OCI-LY1 (cell line): Measurements from ENCODE around the gene MAGEC3.

Source experiments
- H2AFZ ChIP-seq: fragments of 200-600 bp; sonication (generic), shearing (Covaris generic); 2 replicates; pipeline ENCODE4 v1.6.0; 2014; ENCODE audit warnings: antibody characterized with exemption, mild to moderate bottlenecking, low read length
- H3F3A ChIP-seq: fragments of 200-600 bp; sonication (generic), shearing (Covaris generic); 2 replicates; pipeline ENCODE4 v1.6.0; 2014; ENCODE audit warnings: mild to moderate bottlenecking, antibody characterized with exemption, low read length, moderate library complexity; ENCODE audit not compliant: insufficient read depth
- H3K27ac ChIP-seq: fragments of 200-600 bp; sonication (generic); 2 replicates; pipeline ENCODE4 v1.5.1; 2014; ENCODE audit warnings: low read length, mixed run types, mild to moderate bottlenecking, low read depth; ENCODE audit not compliant: poor library complexity, severe bottlenecking
- H3K27me3 ChIP-seq: fragments of 200-600 bp; sonication (generic); 2 replicates; pipeline ENCODE4 v1.6.0; 2014; ENCODE audit warnings: antibody characterized with exemption, mild to moderate bottlenecking, low read length, moderate library complexity; ENCODE audit not compliant: insufficient read depth
- H3K36me3 ChIP-seq: fragments of 200-600 bp; sonication (generic); 2 replicates; pipeline ENCODE4 v1.6.1; 2014; ENCODE audit warnings: mild to moderate bottlenecking, antibody characterized with exemption, low read length, moderate library complexity, mixed read lengths; ENCODE audit not compliant: insufficient read depth
- H3K4me1 ChIP-seq: fragments of 200-600 bp; sonication (generic); 2 replicates; pipeline ENCODE4 v1.5.1; 2014; ENCODE audit warnings: mild to moderate bottlenecking, low read length, moderate library complexity; ENCODE audit not compliant: insufficient read depth, severe bottlenecking
- H3K4me2 ChIP-seq: fragments of 200-600 bp; sonication (generic), shearing (Covaris generic); 2 replicates; pipeline ENCODE4 v1.6.1; 2014; ENCODE audit warnings: low read length
- H3K4me3 ChIP-seq: fragments of 200-600 bp; sonication (generic); 2 replicates; pipeline ENCODE4 v1.5.1; 2014; ENCODE audit warnings: low read length, low read depth, mild to moderate bottlenecking, mixed read lengths; ENCODE audit not compliant: poor library complexity, severe bottlenecking
- H3K79me2 ChIP-seq: fragments of 200-600 bp; shearing (Covaris generic); 2 replicates; pipeline ENCODE4 v1.6.1; 2016; ENCODE audit warnings: mixed run types, low read length, mixed read lengths; ENCODE audit not compliant: insufficient read depth
- H3K9ac ChIP-seq: fragments of 200-600 bp; sonication (generic), shearing (Covaris generic); 2 replicates; pipeline ENCODE4 v1.6.1; 2014; ENCODE audit warnings: mild to moderate bottlenecking, low read length, mixed read lengths
- H3K9me2 ChIP-seq: fragments of 200-600 bp; sonication (generic), shearing (Covaris generic); 2 replicates; pipeline ENCODE4 v1.6.1; 2014; ENCODE audit warnings: low read depth, mild to moderate bottlenecking, low read length, mixed read lengths
- H3K9me3 ChIP-seq: fragments of 200-600 bp; shearing (Covaris generic); 2 replicates; pipeline ENCODE4 v1.6.1; 2014; ENCODE audit warnings: low read length, mixed read lengths
- H4K20me1 ChIP-seq: fragments of 200-600 bp; sonication (generic), shearing (Covaris generic); 2 replicates; pipeline ENCODE4 v1.6.0; 2016; ENCODE audit warnings: mild to moderate bottlenecking, low read length; ENCODE audit not compliant: insufficient read depth
- EZH2 ChIP-seq: fragments of 200-600 bp; sonication (generic), shearing (Covaris generic); IDR thresholded peaks from 2 replicates; pipeline ENCODE4 v1.8.0; 2017; ENCODE audit warnings: borderline replicate concordance, mixed run types, mild to moderate bottlenecking, antibody characterized with exemption, low read length, moderate library complexity, mixed read lengths
- TF ChIP-seq, protein P1 (sequence below): fragments of 200-600 bp; sonication (generic), shearing (Covaris generic); IDR thresholded peaks from 2 replicates; pipeline ENCODE4 v1.5.1; 2017; ENCODE audit warnings: mild to moderate bottlenecking, antibody characterized with exemption, low read length, moderate library complexity, mixed read lengths

Gene MAGEC3

DNA sequence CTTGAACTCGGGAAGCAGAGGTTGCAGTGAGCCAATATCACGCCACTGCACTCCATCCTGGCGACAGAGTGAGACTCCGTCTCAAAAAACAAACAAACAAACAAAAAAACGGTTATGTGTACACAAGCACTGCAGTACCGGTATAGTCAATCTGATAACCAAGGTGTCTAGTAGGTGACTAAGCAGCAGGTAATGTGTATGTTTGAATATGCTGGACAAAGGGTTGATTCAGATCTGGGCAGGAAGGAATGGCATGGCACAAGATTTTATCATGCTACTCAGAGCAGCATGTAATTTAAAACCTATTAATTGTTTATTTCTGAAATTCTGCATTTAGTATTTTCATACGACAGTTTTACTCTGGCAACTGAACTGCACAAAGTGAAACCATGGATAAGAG lies 107.3 kb downstream of the MAGEC3 start:
- H3K9ac ChIP-seq: no peak overlapping the region
- no peaks in the 10 kb centered on the region for H3K79me2 ChIP-seq
- TF ChIP-seq, protein P1, sequence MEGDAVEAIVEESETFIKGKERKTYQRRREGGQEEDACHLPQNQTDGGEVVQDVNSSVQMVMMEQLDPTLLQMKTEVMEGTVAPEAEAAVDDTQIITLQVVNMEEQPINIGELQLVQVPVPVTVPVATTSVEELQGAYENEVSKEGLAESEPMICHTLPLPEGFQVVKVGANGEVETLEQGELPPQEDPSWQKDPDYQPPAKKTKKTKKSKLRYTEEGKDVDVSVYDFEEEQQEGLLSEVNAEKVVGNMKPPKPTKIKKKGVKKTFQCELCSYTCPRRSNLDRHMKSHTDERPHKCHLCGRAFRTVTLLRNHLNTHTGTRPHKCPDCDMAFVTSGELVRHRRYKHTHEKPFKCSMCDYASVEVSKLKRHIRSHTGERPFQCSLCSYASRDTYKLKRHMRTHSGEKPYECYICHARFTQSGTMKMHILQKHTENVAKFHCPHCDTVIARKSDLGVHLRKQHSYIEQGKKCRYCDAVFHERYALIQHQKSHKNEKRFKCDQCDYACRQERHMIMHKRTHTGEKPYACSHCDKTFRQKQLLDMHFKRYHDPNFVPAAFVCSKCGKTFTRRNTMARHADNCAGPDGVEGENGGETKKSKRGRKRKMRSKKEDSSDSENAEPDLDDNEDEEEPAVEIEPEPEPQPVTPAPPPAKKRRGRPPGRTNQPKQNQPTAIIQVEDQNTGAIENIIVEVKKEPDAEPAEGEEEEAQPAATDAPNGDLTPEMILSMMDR: no peak
- TF ChIP-seq EZH2: no peak
- H3K9me3 ChIP-seq: no peaks in the 10 kb centered on the region
- H3K4me3 ChIP-seq: no peak overlapping the region
- H3K4me2 ChIP-seq: no peak overlapping the region
- H3K27me3 ChIP-seq: no peaks in the 10 kb centered on the region
- no peak overlapping the region for H3K27ac ChIP-seq
- no peak overlapping the region for H2AFZ ChIP-seq
- no peaks in the 10 kb centered on the region for H4K20me1 ChIP-seq
- H3F3A ChIP-seq: no peaks in the 10 kb centered on the region
- H3K36me3 ChIP-seq: no peaks in the 10 kb centered on the region
- H3K4me1 ChIP-seq: no peaks in the 10 kb centered on the region
- H3K9me2 ChIP-seq: no peaks in the 10 kb centered on the region

DNA sequence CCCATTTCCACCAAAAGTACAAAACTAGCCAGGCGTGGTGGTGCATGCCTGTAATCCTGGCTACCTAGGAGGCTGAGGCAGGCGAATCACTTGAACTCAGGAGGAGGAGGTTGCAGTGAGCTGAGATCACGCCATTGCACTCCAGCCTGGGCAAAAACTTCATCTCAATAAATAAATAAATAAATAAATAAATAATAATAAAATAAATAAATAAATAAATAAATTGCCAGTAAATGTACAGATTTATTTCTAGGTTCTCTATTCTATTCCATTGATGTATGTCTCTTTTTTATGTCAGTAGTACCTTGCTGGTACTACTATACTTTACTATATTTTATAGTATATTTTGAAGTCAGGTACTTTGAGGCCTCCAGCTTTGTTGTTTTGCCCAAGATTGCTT lies 109.2 kb downstream of the MAGEC3 start:
- Histone ChIP-seq H3K9me3 (no peaks in the 10 kb centered on the region), H3K36me3 (no peaks in the 10 kb centered on the region), H3K27ac (no peak overlapping the region), H3K79me2 (no peaks in the 10 kb centered on the region), H3F3A (no peaks in the 10 kb centered on the region), H4K20me1 (no peaks in the 10 kb centered on the region), H3K4me3 (no peak overlapping the region), H3K9me2 (no peaks in the 10 kb centered on the region), H3K9ac (no peak overlapping the region), H2AFZ (no peak overlapping the region), H3K4me1 (no peaks in the 10 kb centered on the region), H3K27me3 (no peaks in the 10 kb centered on the region), H3K4me2 (no peak overlapping the region)
- no peak for TF ChIP-seq EZH2
- TF ChIP-seq, protein P1: no peak
